Measurements from ENCODE around the gene HMOX1. TPM values are rescaled to one million over a fixed set of nuclear protein-coding genes. Genes with fewer than 3 reads are reported as not detected.

The HMOX1 gene
- total and polyA plus RNA-seq, 2 of the 13 experiments (the other 11 are each of a cell fraction or from before 2014, with no cell fraction given), result 53.6 to 67.4 TPM

- TF ChIP-seq PPARG (CRISPR knock-in tag; conservative IDR thresholded peaks at IDR 0.05) (no peak), ZNF790 (CRISPR knock-in tag; IDR thresholded peaks at IDR 0.05; ENCODE audit: borderline replicate concordance) (no peak)
- TF ChIP-seq, protein P1, sequence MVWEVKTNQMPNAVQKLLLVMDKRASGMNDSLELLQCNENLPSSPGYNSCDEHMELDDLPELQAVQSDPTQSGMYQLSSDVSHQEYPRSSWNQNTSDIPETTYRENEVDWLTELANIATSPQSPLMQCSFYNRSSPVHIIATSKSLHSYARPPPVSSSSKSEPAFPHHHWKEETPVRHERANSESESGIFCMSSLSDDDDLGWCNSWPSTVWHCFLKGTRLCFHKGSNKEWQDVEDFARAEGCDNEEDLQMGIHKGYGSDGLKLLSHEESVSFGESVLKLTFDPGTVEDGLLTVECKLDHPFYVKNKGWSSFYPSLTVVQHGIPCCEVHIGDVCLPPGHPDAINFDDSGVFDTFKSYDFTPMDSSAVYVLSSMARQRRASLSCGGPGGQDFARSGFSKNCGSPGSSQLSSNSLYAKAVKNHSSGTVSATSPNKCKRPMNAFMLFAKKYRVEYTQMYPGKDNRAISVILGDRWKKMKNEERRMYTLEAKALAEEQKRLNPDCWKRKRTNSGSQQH (CRISPR knock-in tag; IDR thresholded peaks at IDR 0.05; ENCODE audit: low read depth), result no peak
These were observed 43.2 kb downstream of the HMOX1 start (continued) for GRCh38 chr22:35424081-35424480.

- ChIA-PET POLR2A (no interaction called here), CTCF (ENCODE audit: low intra/inter-chr PET ratio, low total read pairs) (no interaction called here)
- BruUV-seq (replicated peaks), result no TSS peak
- DNase-seq (ENCODE audit: low spot score) (no peak), FAIRE-seq (no peak), ATAC-seq (no peak)
- Histone ChIP-seq H3K36me3 (replicated peaks in 1 of 2; ENCODE audit: control insufficient read depth in 1 of 2, insufficient read depth in 2 of 2, low read length in 2 of 2) (peaks cover 17 to 66% of the 10 kb centered on the region in 2 experiments), H3K4me2 (ENCODE audit: low read depth, low read length) (no peak overlapping the region), H3K27ac (ENCODE audit: extremely low read length, insufficient read depth, low read length) (no peak overlapping the region), H3K79me2 (ENCODE audit: insufficient read depth, low read length) (no peaks in the 10 kb centered on the region), H3K4me1 (ENCODE audit: insufficient read depth, low read length) (no peaks in the 10 kb centered on the region), H2AFZ (ENCODE audit: low read length) (no peak overlapping the region), H3K9me3 (ENCODE audit: low read length) (no peaks in the 10 kb centered on the region), H4K20me1 (ENCODE audit: insufficient read depth, low read length) (no peaks in the 10 kb centered on the region), H3K27me3 (ENCODE audit: control insufficient read depth in 1 of 2, insufficient read depth in 2 of 2, low read length in 2 of 2) (no peaks in the 10 kb centered on the region), H3K9ac (ENCODE audit: insufficient read depth, low read depth, low read length) (no peak overlapping the region), H3K4me3 (replicated peaks in 1 of 3; ENCODE audit: insufficient read depth in 1 of 3, low read depth in 2 of 3, low read length in 3 of 3) (no peak overlapping the region)
- WGBS (ENCODE audit: low lambda C conversion rate), result 97% methylated on average over 7 of the region's 7 CpGs
- TF ChIP-seq ZNF530 (CRISPR knock-in tag; IDR thresholded peaks at IDR 0.05; ENCODE audit: low read depth) (no peak), ZNF879 (CRISPR knock-in tag; IDR thresholded peaks at IDR 0.05) (no peak)
- in situ Hi-C loops (cut with HindIII; ENCODE audit: extremely low pct_ligation_motif_present, low pct_unique_long_range_greater_than_20kb) (loop anchor here (25.0 kb wide), 1 partner anchor 313 kb away; no protein-coding TSS in a partner anchor), intact Hi-C loops (cut with micrococcal nuclease; ENCODE audit: unreplicated experiment) (loop anchor here (5.0 kb wide), 1 partner anchor 72 kb away; no protein-coding TSS in a partner anchor)
These were observed 43.9 kb downstream of the HMOX1 start for GRCh38 chr22:35424761-35425160.

- Histone ChIP-seq H3K4me2 (ENCODE audit: low read depth, low read length) (no peak overlapping the region), H4K20me1 (ENCODE audit: insufficient read depth, low read length) (no peaks in the 10 kb centered on the region), H3K9me3 (ENCODE audit: low read length) (no peaks in the 10 kb centered on the region), H3K36me3 (replicated peaks in 1 of 2; ENCODE audit: control insufficient read depth in 1 of 2, insufficient read depth in 2 of 2, low read length in 2 of 2) (peaks cover 13 to 58% of the 10 kb centered on the region in 2 experiments), H3K4me3 (replicated peaks in 1 of 3; ENCODE audit: insufficient read depth in 1 of 3, low read depth in 2 of 3, low read length in 3 of 3) (no peak overlapping the region), H3K4me1 (ENCODE audit: insufficient read depth, low read length) (no peaks in the 10 kb centered on the region), H3K27ac (ENCODE audit: extremely low read length, insufficient read depth, low read length) (no peak overlapping the region), H3K9ac (ENCODE audit: insufficient read depth, low read depth, low read length) (no peak overlapping the region), H2AFZ (ENCODE audit: low read length) (no peak overlapping the region), H3K27me3 (ENCODE audit: control insufficient read depth in 1 of 2, insufficient read depth in 2 of 2, low read length in 2 of 2) (no peaks in the 10 kb centered on the region), H3K79me2 (ENCODE audit: insufficient read depth, low read length) (no peaks in the 10 kb centered on the region)
- in situ Hi-C loops (cut with HindIII; ENCODE audit: extremely low pct_ligation_motif_present, low pct_unique_long_range_greater_than_20kb), result loop anchor here (25.0 kb wide), 1 partner anchor 312 kb away; no protein-coding TSS in a partner anchor
- CTCF ChIA-PET (ENCODE audit: low intra/inter-chr PET ratio, low total read pairs), result no interaction called here
- no TSS peak for BruUV-seq (replicated peaks)
- 97% methylated on average over 7 of the region's 7 CpGs for WGBS (ENCODE audit: low lambda C conversion rate)
- intact Hi-C loops (cut with micrococcal nuclease; ENCODE audit: unreplicated experiment), result loop anchor here (5.0 kb wide), 1 partner anchor 73 kb away; no protein-coding TSS in a partner anchor
- DNase-seq (ENCODE audit: low spot score) (no peak), FAIRE-seq (no peak), ATAC-seq (no peak)
- no peak for TF ChIP-seq ZNF367 (CRISPR knock-in tag; IDR thresholded peaks at IDR 0.05; ENCODE audit: borderline replicate concordance)
- TF ChIP-seq ZNF777 (CRISPR knock-in tag; IDR thresholded peaks at IDR 0.05), result no peak
- TF ChIP-seq ZSCAN30 (CRISPR knock-in tag; IDR thresholded peaks at IDR 0.05), result no peak
- no peak for TF ChIP-seq HOXA5 (CRISPR knock-in tag; IDR thresholded peaks at IDR 0.05)
- TF ChIP-seq SKI (IDR thresholded peaks at IDR 0.05; ENCODE audit: partially characterized antibody), result no peak
- TF ChIP-seq MEIS1 (CRISPR knock-in tag; IDR thresholded peaks at IDR 0.05; ENCODE audit: borderline replicate concordance), result no peak
- TF ChIP-seq NFKB2 (CRISPR knock-in tag; IDR thresholded peaks at IDR 0.05; ENCODE audit: borderline replicate concordance), result no peak
- no peak for TF ChIP-seq HDAC2 (CRISPR knock-in tag; IDR thresholded peaks at IDR 0.05)
- TF ChIP-seq HOXA3 (CRISPR knock-in tag; IDR thresholded peaks at IDR 0.05), result no peak
- POLR2A ChIA-PET, result no interaction called here
These were observed 44.6 kb downstream of the HMOX1 start for GRCh38 chr22:35425546-35425945.
